Left renal cortex interstitium (tissue), 4 donors: ENCODE results near the gene PPT2. TPM values are rescaled to one million over a fixed set of nuclear protein-coding genes. Genes with fewer than 3 reads are reported as not detected.
A peak's percentile ranks its signal among the peaks of the same experiment; 100 is the strongest.
"Not testable (repeated sequence)": the region's sequence is repeated elsewhere in the genome, so short reads cannot be mapped to it uniquely, and the experiment has no call there.

ENCODE experiments used
- DNase-seq, 4 donors: peaks; one replicate each; pipeline ENCODE4 v3.0.0-alpha.2; 2013; ENCODE audit warnings: low read depth in 4 of 4, low spot score in 2 of 4, missing footprints in 1 of 4
- polyA plus RNA-seq, 4 donors: library from polyadenylated mRNA; unstranded; fragments of 120-200 nt; gene quantifications; one replicate each; pipeline ENCODE4 v1.2.1, GENCODE V29; 2013; ENCODE audit not compliant: insufficient read length in 4 of 4

PPT2 gene
- polyA plus RNA-seq, 4 donors = 27.9 to 50.9 (median 36.7) TPM

DNA sequence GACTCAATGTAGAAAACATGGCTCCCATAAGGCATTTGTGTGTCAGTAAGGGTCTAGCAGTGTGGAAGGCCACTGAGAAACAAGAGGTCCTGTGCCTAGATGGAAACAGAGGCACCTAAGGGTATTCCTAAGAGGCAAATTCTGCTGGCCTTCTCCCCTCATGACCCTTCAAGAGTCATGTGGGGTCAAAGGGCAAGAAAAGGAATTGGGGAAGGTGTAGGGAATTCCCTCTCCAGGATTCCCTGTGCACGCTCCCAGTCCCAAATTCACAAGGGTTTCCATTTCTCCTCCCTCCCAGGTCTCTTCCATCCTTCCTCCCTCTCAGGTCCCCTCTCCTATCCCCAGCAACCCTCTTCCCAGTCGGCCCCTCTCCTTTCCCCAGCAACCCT, 21.4 kb downstream of the PPT2 start:
- DNase-seq = no peak

DNA sequence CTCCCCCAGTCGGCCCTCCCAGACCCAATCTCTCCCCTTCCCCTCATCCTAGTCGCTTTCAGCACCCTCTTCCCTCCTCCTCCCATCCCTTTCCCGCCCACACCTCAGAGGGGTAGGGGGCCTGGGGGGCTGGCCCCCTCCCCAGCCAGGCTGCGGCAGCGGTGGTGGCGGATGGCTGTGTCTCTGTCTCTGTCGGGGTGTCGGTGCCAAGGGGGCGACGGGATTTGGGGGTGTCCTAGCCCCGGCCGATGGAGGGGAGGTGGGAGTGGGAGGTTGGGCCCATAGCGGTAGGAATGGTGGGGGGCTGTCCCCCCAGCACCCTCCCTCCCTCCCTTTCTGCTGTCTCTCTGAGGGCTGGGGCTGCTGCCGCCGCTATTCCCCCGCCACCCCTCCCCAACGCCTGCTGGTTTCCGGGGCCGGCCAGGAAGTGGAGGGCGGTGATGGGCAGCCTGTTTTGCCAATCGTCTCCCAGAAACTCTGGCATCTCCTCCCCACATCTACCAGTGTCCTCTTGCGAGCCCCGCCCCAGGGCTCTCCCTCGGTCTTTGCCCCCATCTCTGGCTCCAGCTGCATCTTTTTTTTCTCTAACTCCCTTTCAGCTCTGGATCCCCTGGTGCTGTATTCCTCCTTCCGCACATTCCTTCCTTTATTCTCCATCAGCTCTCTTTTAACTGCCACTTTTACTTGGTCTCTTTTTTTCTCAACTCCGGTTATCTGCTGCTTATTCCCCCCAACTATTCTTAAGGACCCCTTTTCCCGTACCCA, 22.0 kb downstream of the PPT2 start, which contains the start of gene AGPAT1:
Gene AGPAT1, minus strand, starts transcription at position 374 of the 765 bp plus-strand sequence. CDS start 4,588 bp downstream, outside the sequence.
- DNase-seq = peak; percentile 88 to 96 (median 94)

DNA sequence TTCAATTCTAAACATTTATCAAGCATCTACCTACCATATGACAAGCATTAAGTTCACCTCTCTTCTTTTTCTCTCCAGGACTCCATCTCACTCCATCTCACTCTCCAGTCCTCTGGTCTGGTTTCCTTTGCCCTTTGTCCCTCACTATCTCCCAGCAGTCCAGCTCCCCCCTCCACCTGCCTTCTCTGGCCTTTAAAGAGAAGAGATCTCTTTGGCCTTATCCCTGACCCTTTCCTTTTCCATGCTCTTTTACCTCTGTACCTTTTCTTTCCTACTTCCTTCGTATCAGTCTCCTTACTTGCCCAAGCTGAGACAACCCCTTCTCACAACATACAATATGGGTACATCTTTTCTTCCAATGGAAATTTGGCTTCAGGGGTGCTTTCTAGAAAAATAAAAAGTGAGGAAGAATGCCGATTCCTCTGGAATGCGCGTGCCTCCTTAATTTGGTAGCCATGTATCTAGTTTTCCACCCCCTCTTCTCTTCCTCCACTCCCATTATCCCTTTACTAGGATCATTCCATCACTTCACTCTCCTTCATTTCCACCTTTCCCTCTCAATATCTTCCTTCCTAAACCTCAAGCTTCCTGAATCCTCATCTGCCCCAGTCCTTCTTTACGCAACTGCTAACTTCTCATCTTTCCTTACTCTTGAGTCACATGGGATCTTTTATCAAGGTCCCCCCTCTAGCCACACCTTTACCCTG, 22.7 kb downstream of the PPT2 start:
- no peak for DNase-seq

DNA sequence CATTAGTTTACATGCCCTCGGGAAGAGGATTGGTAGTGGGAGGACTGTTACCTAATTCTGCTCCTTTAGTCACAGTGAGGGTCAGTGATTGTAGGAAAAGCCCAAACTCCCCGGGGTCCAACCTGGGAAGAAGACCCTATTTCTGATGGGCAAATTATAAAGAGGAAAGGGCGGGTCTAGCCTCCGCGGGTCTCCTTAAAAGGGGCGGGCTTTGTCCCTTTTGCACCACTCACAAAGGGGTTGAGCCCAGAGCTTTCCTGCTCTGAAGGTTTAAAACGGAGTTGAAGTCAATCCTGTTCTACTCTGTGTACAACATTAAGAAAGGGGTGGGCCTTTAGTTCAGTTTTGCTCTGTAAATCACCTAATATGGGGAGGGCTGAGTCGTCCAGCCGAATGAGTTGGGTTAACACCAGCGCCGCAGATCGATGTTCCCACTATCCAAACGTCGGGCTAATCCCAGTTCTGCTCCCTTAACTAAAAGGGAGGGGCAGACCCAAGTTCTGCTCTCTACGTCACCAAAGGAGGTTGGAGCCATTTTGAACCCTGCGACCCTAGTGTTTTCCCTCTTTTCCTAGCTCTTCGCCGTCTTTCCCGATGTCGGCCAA, 23.3 kb downstream of the PPT2 start:
- DNase-seq = no peak

DNA sequence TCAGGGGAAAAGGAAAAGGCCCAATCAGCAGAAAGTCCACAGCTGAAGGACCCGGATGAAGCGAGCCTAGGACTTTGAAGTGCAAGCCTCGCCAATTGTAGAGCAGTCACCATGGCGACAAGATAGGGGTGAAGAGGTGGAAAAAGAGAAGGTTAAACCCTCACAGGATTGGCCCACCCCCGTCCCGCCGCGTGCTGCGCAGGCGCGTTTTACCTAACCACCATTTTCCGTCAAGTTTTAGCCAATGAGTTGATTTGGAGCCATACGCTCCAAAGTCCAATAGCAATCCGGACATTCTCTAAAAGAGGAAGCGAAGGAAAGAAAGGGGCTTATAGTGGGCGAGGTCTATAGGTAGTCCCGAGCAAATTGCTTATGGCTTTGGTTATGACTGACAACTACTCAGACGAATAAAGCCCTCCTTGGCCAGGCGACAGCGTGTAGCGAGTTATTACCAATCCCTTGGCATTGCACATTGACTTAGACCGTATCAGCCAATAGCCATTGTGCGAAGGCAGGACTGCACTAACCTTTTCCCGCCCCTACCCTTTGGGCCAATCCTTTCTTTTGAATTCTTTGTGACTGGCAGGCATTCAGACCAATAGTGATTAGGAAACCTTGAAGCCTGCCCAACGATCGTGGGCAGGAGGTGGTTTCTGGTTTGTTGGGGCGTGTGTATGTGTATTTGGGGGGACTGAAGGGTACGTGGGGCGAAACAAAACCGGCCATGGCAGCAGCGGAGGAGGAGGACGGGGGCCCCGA, 24.0 kb downstream of the PPT2 start, which contains the start of gene RNF5:
Gene RNF5, plus strand, starts transcription at position 618 of the 759 bp plus-strand sequence. Its CDS starts 107 bp downstream, at position 725.
- DNase-seq = peak; percentile 99 to 100 (median 100)

DNA sequence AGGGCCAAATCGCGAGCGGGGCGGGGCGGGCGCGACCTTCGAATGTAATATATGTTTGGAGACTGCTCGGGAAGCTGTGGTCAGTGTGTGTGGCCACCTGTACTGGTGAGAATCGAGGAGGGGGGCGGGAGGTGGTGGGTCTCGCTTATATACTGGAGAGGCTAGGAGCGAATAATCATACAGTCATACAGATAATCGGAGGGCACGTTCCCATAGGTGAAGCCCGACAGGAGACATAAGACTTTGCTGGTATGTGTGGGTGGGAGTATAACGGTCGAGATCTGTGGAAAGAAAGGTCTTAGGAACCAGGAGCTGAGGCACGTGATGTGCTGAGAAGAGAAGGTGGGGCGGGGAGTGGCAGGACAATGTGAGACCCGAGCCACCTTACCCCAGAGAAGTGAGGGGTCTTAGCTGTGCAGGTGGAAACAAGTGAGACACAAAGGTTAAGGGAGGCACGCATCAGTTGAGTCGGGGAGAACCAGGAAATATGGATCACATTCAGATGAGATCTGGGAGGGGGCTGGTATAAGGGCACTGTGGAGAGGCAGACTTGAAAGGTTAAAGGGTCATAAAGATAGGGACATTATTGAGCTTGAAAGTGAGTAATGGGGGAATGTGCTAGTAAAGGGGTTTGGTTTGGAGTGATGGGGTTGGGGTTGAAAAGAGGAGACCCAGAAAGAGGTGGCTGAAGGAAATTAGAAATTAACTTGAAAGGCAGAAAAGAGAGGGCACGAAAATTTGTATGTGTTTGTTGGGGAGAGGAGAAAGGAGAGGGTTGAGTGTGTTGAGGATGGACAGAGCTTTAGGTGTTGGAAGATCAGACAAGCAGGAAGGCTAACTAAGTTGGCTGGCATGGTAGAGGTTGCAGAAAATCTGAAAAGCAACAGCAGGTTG, 24.9 kb downstream of the PPT2 start:
- no peak for DNase-seq

DNA sequence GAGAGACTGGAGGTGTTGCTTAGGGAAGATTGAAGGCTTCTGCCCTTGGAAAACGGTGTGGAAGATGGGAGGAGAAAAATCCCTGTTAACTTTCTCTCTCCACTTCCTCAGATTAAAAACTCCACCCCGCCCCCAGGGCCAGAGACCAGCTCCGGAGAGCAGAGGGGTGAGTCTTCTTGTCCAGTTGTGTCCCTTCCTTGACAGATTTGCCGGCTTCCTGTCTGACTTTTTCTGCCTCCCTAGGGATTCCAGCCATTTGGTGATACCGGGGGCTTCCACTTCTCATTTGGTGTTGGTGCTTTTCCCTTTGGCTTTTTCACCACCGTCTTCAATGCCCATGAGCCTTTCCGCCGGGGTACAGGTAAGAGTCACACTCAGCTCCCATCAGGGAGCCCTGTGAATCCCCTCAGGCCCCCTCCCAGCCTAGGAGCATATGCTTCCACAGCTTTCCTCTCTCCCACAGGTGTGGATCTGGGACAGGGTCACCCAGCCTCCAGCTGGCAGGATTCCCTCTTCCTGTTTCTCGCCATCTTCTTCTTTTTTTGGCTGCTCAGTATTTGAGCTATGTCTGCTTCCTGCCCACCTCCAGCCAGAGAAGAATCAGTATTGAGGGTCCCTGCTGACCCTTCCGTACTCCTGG, 25.9 kb downstream of the PPT2 start:
- no peak for DNase-seq

DNA sequence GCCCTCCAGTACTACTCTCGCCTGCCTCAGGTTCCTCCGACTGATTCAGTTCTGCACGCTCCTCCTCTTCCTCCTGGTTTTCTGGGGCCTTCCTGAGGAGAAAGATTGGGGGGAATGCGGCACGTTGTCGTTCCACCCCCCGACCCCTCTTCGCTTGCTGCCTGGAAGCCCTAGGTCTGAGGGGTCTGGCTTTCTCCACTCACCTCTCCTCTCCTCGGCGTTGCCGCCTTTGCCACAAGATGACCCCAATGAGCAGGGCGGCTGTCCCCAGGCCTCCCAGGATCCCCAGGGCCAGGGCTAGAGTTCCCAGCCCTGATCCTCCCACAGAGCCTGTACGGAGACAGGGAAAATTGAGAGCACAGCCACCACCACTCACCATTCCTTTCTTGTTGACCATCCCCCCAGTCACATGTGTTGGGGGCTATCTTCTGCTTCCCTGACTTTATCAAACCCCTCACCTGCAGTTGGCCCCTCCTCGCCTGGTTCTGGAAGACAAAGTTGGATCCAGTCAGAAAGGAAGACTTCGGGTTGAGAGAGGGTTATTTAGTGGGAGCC, 27.3 kb downstream of the PPT2 start:
- DNase-seq = no peak

DNA sequence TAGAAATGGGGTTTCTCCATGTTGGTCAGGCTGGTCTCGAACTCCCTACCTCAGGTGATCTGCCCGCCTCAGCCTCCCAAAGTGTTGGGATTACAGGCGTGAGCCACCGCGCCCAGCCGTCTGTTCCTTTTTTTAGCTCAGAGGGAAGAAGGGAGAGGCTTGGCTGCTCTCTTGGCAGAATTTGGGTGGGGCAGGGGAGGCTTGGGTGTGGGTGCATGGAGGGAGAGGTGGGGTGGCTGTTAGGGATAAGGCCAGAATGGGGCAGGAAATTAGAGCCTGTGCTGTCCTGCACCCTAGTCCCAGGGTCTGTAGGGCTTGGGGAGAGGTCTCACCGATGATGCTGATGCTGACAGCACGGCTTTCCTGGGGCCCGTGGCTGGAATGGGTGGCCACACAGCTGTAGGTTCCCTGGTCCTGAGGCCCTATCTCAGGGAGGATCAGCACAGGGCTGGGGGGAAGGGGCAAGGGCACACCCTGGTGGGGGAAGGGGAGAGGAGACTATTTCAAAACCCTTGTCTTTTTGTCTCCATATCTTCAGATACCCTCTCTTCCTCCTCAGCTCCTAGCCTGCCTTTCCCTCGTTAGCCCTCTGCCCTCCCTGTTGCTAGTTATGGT, 28.1 kb downstream of the PPT2 start:
- no peak for DNase-seq

DNA sequence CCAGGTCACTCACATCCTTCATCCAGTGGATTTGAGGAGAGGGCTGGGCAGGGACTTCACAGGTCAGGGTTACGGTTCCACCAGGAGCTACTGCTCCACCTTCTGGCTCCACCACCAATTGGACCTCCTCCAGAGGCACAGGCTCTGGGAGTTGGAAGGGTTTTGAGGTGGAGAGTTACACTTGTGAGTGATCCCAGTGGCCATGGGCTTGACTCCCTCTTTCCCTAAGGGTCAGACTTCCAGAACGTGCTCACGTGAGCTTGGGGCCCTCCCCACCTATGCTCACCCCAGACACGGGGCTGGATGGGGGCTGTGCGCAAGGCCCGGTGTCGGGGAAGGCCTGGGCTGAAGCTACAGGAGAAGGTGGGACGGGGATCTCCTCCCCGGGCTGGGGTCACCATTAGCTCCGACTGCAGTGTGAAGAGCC, 28.6 kb downstream of the PPT2 start:
- DNase-seq = no peak

DNA sequence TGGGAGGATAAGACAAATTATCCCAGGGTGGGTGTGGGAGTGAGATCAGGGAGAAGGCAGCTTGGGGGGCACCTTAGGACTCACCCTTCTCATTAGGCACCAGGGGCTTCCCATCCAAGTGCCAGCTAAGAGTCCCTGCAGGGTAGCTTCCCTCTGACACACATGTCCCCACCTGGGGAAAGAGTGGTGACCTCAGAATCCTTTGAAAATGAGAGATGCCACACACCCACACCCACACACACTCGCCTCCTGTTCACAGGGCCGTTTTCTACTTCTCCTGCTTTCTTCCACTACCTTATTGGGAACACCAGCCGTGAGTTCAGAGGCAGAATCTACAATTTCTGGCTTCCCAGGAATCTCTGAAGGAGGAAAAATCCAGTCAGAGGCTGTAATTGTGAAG, 29.1 kb downstream of the PPT2 start:
- DNase-seq = no peak

DNA sequence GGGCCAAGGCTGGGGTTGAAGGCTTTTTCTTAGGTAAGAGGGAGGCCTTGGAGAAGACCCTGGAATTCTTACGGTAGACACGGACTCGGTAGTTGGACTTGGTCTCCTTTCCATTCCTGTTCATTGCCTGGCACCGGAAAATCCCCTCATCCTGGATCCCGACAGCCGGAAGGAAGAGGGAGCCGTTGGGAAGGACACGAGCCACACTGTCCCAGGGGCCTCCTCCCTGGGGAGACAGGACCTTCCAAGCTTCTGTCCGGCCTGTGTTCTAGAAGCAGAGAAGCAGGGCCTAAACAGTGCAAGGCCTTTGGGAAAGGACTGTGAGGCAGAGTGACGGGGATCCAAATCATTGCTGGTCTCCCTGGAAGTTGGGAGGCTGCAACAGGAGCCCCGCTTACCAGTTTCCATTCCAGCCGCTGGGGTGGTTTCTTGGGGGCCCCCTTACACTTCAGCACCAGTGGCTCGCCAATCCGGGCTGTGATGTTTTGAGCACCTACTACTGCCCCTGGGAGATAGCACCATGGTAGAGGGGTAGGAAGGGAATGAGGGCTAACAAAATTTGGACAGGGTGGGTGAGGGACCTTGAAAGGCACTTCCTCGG, 29.6 kb downstream of the PPT2 start:
- no peak for DNase-seq

DNA sequence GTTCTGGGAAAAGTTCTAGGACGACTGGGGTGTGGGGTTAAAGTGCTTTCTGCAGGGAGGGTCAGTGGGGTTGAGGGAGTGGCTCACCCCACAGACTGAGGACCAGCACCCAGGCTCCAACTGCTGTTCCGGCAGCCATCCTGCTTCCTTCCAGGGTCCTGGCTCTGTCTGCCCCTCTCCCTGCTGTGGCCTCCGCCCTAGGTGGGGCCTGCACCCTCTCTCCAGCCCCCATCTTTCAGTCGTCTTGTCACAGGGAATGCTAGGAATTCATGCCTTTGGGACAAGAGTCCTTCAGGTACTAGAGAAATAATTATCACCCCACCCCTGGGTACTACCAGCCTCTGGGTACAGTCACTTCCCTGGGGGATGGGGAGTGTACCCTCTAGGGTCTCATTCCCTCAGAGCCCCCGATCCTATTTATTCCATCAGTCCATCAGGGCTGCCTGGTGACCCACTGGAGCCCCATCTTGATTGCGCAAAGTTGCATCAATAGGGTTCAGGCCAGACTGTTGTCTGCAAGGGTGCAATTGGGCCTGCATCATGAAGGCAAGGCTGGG, 30.2 kb downstream of the PPT2 start, which contains the start of gene AGER:
Gene AGER, minus strand, starts transcription at position 170 of the 557 bp plus-strand sequence. Its CDS starts 31 bp downstream, at position 139.
- DNase-seq = no peak

DNA sequence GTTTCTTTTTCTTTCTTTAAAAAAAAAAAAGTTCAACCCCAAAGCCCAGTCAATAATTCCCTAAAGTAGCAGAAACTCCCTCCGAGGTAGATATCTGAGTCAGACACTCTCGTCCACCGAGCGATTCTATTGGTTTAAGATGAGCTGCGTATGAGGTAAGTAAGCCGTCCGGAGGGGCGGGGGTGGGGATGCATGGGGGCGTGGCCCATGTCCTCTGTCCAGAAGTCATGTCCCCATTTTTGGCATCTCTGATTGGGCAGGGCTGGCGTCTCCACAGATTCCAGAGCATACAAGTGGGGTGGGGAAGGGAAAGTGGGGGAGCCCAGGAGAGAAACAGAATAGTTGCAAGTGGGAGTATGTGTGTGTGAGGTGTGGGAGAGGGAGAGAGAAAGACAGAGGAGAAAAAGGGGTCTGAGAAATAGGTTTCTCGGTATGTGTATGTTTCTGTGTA, 31.8 kb downstream of the PPT2 start:
- DNase-seq = not testable (repeated sequence)

DNA sequence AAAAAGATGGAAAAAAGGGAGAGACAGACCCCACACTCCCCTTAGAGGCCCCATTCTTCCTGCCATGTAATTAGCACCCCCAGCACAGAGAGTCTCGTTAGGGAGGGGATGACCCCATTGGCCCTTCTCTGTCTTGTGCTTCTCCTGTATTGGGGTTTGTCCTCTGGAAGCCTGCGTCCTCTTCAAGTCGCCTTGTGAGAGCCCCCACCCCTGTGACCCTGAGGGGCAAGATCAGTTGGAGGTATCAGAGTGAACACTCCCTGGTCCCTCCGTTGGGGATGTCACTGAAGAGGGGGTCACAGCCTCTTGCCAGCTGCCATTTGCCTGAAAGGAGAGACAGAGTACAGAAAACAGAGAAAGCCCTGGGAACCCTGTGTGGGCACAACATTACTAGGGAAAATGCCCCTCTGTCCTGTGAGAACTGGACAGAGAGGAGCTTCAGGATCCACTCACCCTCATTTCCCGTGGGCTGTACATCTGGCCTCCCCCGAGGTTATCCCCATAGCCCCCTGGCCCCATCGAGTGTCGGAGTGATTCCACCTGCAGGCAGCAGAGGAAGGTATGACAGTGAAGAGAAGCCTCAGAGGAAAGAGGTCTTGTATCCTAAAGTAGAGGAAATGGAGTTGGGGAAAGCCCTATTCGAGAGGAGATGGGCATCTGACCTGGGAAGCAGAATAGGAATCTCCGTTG, 32.4 kb downstream of the PPT2 start:
- DNase-seq = not testable (repeated sequence)

DNA sequence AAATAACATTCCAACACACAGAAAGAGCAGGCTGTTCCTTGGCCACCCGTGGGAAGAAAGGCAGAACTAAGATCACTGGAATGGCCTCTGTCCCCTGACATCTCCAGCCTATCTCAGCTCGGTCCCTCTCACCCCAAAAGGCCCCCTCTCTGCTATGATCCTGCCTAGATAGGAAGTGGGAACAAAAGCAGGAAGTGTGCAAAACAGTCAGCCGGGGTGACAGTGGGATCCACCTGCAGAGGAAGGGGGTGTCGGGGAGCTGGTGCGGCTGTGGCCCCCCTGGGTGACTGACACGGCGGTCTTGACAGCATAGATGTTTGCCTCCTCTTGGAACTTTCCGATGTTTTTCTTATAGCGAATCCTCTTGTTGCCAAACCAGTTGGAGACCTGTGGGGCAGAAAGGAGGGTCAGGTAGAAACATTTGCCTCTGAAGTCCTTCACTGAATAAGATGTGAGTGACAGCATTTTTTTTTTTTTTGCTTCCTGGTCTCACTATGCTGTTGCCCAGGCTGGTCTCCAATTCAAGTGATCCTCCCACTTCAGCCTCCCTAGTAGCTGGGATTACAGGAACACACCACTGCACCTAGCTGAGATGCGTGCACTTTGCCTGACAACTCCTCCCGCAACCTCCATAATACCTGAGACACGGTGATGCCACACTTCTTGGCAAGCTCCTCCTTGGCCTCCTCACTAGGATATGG, 33.2 kb downstream of the PPT2 start:
- no peak for DNase-seq
